ENCODE results near the gene AGMO. TPM values are rescaled to one million over a fixed set of nuclear protein-coding genes. Genes with fewer than 3 reads are reported as not detected.

Gene AGMO
- total RNA-seq, 1 experiment from 2014 or later, result 0.77 TPM

DNA sequence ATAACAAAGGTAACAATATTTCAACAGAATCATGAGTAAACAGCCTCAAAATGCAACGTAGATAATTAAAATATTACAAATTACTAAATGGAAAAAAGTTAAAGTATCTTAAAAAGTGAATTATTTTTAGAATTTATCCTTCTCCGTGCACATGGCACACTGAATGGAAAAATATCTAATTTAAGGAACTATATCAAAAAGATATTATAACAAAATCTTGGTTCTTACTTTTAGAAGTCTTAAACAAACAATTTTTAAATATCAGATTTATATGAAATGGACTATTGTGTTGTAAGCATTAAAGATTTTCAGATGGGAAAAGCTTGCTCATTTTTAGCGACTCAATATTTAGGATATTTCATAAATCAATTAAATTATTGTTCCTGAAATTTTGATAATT lies 72.0 kb downstream of the AGMO start (continued):
- TF ChIP-seq, protein P1, sequence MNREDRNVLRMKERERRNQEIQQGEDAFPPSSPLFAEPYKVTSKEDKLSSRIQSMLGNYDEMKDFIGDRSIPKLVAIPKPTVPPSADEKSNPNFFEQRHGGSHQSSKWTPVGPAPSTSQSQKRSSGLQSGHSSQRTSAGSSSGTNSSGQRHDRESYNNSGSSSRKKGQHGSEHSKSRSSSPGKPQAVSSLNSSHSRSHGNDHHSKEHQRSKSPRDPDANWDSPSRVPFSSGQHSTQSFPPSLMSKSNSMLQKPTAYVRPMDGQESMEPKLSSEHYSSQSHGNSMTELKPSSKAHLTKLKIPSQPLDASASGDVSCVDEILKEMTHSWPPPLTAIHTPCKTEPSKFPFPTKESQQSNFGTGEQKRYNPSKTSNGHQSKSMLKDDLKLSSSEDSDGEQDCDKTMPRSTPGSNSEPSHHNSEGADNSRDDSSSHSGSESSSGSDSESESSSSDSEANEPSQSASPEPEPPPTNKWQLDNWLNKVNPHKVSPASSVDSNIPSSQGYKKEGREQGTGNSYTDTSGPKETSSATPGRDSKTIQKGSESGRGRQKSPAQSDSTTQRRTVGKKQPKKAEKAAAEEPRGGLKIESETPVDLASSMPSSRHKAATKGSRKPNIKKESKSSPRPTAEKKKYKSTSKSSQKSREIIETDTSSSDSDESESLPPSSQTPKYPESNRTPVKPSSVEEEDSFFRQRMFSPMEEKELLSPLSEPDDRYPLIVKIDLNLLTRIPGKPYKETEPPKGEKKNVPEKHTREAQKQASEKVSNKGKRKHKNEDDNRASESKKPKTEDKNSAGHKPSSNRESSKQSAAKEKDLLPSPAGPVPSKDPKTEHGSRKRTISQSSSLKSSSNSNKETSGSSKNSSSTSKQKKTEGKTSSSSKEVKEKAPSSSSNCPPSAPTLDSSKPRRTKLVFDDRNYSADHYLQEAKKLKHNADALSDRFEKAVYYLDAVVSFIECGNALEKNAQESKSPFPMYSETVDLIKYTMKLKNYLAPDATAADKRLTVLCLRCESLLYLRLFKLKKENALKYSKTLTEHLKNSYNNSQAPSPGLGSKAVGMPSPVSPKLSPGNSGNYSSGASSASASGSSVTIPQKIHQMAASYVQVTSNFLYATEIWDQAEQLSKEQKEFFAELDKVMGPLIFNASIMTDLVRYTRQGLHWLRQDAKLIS (CRISPR knock-in tag; IDR thresholded peaks at IDR 0.05; ENCODE audit: borderline replicate concordance), result no peak
- no peak for TF ChIP-seq FOXP1 (CRISPR knock-in tag; IDR thresholded peaks at IDR 0.05; ENCODE audit: borderline replicate concordance)
- TF ChIP-seq, protein P2, sequence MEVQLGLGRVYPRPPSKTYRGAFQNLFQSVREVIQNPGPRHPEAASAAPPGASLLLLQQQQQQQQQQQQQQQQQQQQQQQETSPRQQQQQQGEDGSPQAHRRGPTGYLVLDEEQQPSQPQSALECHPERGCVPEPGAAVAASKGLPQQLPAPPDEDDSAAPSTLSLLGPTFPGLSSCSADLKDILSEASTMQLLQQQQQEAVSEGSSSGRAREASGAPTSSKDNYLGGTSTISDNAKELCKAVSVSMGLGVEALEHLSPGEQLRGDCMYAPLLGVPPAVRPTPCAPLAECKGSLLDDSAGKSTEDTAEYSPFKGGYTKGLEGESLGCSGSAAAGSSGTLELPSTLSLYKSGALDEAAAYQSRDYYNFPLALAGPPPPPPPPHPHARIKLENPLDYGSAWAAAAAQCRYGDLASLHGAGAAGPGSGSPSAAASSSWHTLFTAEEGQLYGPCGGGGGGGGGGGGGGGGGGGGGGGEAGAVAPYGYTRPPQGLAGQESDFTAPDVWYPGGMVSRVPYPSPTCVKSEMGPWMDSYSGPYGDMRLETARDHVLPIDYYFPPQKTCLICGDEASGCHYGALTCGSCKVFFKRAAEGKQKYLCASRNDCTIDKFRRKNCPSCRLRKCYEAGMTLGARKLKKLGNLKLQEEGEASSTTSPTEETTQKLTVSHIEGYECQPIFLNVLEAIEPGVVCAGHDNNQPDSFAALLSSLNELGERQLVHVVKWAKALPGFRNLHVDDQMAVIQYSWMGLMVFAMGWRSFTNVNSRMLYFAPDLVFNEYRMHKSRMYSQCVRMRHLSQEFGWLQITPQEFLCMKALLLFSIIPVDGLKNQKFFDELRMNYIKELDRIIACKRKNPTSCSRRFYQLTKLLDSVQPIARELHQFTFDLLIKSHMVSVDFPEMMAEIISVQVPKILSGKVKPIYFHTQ (CRISPR knock-in tag; IDR thresholded peaks at IDR 0.05), result no peak
- TF ChIP-seq SMAD3 (CRISPR knock-in tag; IDR thresholded peaks at IDR 0.05; ENCODE audit: borderline replicate concordance), result no peak
- TF ChIP-seq, protein P3, sequence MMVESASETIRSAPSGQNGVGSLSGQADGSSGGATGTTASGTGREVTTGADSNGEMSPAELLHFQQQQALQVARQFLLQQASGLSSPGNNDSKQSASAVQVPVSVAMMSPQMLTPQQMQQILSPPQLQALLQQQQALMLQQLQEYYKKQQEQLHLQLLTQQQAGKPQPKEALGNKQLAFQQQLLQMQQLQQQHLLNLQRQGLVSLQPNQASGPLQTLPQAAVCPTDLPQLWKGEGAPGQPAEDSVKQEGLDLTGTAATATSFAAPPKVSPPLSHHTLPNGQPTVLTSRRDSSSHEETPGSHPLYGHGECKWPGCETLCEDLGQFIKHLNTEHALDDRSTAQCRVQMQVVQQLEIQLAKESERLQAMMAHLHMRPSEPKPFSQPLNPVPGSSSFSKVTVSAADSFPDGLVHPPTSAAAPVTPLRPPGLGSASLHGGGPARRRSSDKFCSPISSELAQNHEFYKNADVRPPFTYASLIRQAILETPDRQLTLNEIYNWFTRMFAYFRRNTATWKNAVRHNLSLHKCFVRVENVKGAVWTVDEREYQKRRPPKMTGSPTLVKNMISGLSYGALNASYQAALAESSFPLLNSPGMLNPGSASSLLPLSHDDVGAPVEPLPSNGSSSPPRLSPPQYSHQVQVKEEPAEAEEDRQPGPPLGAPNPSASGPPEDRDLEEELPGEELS (CRISPR knock-in tag; IDR thresholded peaks at IDR 0.05), result no peak
- no peak for TF ChIP-seq RORB (CRISPR knock-in tag; IDR thresholded peaks at IDR 0.05)
- TF ChIP-seq MYBL2 (CRISPR knock-in tag; IDR thresholded peaks at IDR 0.05), result no peak
- TF ChIP-seq, protein P4, sequence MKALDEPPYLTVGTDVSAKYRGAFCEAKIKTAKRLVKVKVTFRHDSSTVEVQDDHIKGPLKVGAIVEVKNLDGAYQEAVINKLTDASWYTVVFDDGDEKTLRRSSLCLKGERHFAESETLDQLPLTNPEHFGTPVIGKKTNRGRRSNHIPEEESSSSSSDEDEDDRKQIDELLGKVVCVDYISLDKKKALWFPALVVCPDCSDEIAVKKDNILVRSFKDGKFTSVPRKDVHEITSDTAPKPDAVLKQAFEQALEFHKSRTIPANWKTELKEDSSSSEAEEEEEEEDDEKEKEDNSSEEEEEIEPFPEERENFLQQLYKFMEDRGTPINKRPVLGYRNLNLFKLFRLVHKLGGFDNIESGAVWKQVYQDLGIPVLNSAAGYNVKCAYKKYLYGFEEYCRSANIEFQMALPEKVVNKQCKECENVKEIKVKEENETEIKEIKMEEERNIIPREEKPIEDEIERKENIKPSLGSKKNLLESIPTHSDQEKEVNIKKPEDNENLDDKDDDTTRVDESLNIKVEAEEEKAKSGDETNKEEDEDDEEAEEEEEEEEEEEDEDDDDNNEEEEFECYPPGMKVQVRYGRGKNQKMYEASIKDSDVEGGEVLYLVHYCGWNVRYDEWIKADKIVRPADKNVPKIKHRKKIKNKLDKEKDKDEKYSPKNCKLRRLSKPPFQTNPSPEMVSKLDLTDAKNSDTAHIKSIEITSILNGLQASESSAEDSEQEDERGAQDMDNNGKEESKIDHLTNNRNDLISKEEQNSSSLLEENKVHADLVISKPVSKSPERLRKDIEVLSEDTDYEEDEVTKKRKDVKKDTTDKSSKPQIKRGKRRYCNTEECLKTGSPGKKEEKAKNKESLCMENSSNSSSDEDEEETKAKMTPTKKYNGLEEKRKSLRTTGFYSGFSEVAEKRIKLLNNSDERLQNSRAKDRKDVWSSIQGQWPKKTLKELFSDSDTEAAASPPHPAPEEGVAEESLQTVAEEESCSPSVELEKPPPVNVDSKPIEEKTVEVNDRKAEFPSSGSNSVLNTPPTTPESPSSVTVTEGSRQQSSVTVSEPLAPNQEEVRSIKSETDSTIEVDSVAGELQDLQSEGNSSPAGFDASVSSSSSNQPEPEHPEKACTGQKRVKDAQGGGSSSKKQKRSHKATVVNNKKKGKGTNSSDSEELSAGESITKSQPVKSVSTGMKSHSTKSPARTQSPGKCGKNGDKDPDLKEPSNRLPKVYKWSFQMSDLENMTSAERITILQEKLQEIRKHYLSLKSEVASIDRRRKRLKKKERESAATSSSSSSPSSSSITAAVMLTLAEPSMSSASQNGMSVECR (CRISPR knock-in tag; IDR thresholded peaks at IDR 0.05; ENCODE audit: borderline replicate concordance), result no peak
- TF ChIP-seq NR2C2 (CRISPR knock-in tag; IDR thresholded peaks at IDR 0.05), result no peak
- no peak for TF ChIP-seq ZNF416 (CRISPR knock-in tag; IDR thresholded peaks at IDR 0.05)

DNA sequence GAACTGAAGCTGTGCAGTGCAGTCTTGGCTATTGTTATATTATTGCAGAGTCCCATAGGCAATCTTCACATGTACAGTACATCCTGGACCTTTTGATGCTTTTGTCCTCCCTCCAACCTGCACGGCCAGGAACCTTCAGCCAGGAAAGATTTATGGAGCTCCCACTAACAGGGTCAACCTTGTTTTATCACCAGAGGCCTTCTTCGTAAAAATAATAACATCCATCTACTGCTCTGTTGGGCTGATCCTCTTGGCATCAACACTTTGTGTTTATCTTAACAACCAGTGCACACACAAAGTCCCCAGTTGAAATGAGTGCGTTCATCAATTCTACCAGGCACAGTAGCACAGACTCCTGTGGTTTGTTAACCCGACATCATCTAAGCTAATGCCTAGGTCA lies 72.4 kb downstream of the AGMO start:
- H3K4me1 Mint-ChIP-seq, result 0 out of 2 replicates have a peak, but pooled peaks cover 4% of the 10 kb centered on the region
- H3K27me3 Mint-ChIP-seq (ENCODE audit: low read depth), result no peaks in the 10 kb centered on the region
- H3K4me3 Mint-ChIP-seq, result no peak overlapping the region
- ChIA-PET POLR2A (no interaction called here), CTCF (no interaction called here)
- no peak overlapping the region for H3K27ac Mint-ChIP-seq
- no peaks in the 10 kb centered on the region for H3K9me3 Mint-ChIP-seq
- ATAC-seq (no peak), DNase-seq (ENCODE audit: low spot score) (no peak)
- TF ChIP-seq, protein P5, sequence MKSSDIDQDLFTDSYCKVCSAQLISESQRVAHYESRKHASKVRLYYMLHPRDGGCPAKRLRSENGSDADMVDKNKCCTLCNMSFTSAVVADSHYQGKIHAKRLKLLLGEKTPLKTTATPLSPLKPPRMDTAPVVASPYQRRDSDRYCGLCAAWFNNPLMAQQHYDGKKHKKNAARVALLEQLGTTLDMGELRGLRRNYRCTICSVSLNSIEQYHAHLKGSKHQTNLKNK (CRISPR knock-in tag; IDR thresholded peaks at IDR 0.05), result no peak
- TF ChIP-seq MYBL2 (CRISPR knock-in tag; IDR thresholded peaks at IDR 0.05) (no peak), ELF4 (CRISPR knock-in tag; IDR thresholded peaks at IDR 0.05; ENCODE audit: low read depth) (no peak), RELA (CRISPR knock-in tag; IDR thresholded peaks at IDR 0.05; ENCODE audit: borderline replicate concordance) (no peak), TP53 (CRISPR knock-in tag; IDR thresholded peaks at IDR 0.05) (no peak)
- no peaks in the 10 kb centered on the region for H3K36me3 Mint-ChIP-seq
